ENCODE data around the gene FAM13A.

- TF ChIP-seq, protein P1, sequence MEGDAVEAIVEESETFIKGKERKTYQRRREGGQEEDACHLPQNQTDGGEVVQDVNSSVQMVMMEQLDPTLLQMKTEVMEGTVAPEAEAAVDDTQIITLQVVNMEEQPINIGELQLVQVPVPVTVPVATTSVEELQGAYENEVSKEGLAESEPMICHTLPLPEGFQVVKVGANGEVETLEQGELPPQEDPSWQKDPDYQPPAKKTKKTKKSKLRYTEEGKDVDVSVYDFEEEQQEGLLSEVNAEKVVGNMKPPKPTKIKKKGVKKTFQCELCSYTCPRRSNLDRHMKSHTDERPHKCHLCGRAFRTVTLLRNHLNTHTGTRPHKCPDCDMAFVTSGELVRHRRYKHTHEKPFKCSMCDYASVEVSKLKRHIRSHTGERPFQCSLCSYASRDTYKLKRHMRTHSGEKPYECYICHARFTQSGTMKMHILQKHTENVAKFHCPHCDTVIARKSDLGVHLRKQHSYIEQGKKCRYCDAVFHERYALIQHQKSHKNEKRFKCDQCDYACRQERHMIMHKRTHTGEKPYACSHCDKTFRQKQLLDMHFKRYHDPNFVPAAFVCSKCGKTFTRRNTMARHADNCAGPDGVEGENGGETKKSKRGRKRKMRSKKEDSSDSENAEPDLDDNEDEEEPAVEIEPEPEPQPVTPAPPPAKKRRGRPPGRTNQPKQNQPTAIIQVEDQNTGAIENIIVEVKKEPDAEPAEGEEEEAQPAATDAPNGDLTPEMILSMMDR (IDR thresholded peaks at IDR 0.05) = no peak
- no peak for TF ChIP-seq POLR2A (IDR thresholded peaks at IDR 0.05)
Observed at GRCh38 chr4:89026542-89026941, 30.4 kb downstream of the FAM13A start.
